HL-60 (cell line): ENCODE data around the gene RBM4.
"Not testable (repeated sequence)": the region's sequence is repeated elsewhere in the genome, so short reads cannot be mapped to it uniquely, and the experiment has no call there.

Source experiments
- DNase-seq, 2 experiments: peaks; one replicate each; pipeline ENCODE4 v3.0.0-alpha.2; 2010 to 2020; ENCODE audit warnings: low read depth in 1 of 2, low spot score in 1 of 2
- H3K27ac ChIP-seq: fragments of 250-450 bp; sonication (Bioruptor Pico); replicated peaks from 2 replicates; pipeline ENCODE4 v1.5.1; 2020; ENCODE audit warnings: mild to moderate bottlenecking, moderate library complexity
- H3K27me3 ChIP-seq: fragments of 250-450 bp; sonication (Bioruptor Pico); 2 replicates; pipeline ENCODE4 v1.5.1; 2021; ENCODE audit warnings: mild to moderate bottlenecking, moderate library complexity; ENCODE audit not compliant: insufficient read depth, poor library complexity, severe bottlenecking
- H3K4me3 ChIP-seq: replicated peaks from 2 replicates; pipeline ENCODE4 v1.5.1; 2011; ENCODE audit warnings: mild to moderate bottlenecking, control low read depth, low read length; ENCODE audit not compliant: insufficient read depth
- GABPA ChIP-seq: IDR thresholded peaks from 2 replicates; pipeline ENCODE4 v1.6.1; 2012; ENCODE audit warnings: low read depth
- POLR2AphosphoS5 ChIP-seq: IDR thresholded peaks from 2 replicates; pipeline ENCODE4 v1.6.1; 2012; ENCODE audit warnings: low read depth
- SPI1 ChIP-seq: IDR thresholded peaks from 2 replicates; pipeline ENCODE4 v1.6.1; 2012; ENCODE audit warnings: low read depth, mild to moderate bottlenecking, borderline replicate concordance
- long read RNA-seq: library from polyadenylated mRNA; unstranded; transcript quantifications from one replicate; pipeline ENCODE4 v2.0.0, GENCODE V29; 2020
- TF ChIP-seq, protein P1 (sequence below): IDR thresholded peaks from one replicate; pipeline ENCODE4 v1.5.1; 2011; ENCODE audit warnings: low read length, control low read depth, inconsistent platforms; ENCODE audit not compliant: insufficient read depth
- TF ChIP-seq, protein P2 (sequence below): IDR thresholded peaks from 2 replicates; pipeline ENCODE4 v1.6.1; 2012; ENCODE audit warnings: low read depth; ENCODE audit not compliant: insufficient replicate concordance

The RBM4 gene, protein sequence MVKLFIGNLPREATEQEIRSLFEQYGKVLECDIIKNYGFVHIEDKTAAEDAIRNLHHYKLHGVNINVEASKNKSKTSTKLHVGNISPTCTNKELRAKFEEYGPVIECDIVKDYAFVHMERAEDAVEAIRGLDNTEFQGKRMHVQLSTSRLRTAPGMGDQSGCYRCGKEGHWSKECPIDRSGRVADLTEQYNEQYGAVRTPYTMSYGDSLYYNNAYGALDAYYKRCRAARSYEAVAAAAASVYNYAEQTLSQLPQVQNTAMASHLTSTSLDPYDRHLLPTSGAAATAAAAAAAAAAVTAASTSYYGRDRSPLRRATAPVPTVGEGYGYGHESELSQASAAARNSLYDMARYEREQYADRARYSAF
- long read RNA-seq, transcript RBM4-201 (4 exons, 1,694 nt), result major isoform, 127 of 229 reads
- long read RNA-seq, transcript RBM4-202 (3 exons, 3,029 nt), result minor isoform, 11 of 229 reads
- long read RNA-seq, transcript RBM4-204 (4 exons, 1,763 nt), result minor isoform, 38 of 229 reads
- long read RNA-seq, transcript RBM4-206 (2 exons, 1,548 nt), result minor isoform, 17 of 229 reads
- long read RNA-seq, partial matches to known transcripts, result 1 of 229 reads
- long read RNA-seq, other reads (novel, unspliced or antisense), result 19 of 229 reads

DNA sequence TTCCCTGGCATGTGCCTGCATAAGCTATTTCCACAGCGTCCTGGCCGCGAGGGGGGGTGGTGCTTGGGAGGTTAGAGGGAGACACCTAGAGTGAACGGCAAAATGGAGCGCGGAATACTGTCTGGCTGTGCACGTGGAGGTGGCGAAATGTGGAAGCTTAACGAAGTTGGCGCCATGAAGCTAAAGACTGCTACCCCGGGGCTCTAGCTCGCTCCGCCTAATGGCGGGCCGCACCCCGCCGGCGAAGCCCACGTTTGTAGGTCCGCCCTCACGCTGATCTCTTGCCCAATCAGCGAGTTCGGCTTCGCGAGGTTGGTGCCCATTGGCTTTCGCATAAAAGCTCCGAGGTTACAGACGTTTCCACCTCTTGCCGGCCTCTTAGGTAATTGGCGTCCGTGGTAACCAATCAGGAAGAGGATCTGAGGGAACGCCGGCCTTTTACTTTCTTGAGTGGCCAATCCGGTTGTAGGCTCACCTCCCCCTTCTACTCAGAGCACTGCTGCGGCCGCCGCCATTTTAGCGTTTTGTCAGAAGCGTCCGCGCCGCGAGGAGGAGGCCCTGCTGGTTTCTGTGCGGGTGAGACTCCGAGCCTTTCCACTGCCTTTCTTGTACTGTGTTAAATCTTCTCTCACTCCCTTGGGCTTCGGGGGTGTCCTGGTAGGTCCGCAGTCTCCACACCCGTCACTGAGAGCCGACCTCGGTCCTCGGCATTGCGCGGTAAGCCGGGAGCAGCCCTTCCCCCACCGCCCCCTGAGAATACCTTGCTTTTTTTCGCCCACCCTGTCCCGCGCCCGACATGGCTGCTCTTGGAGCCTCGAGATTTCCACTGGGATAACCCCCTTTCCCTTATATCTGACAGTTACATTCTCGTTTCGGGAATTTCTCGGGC lies at the start of gene RBM4:
Gene RBM4 (plus strand): TSS at position 527 of the 889 bp plus-strand sequence. CDS start 1,009 bp downstream, outside the sequence.
- H3K4me3 ChIP-seq, result peak within 1 kb of the TSS; percentile 85
- H3K27me3 ChIP-seq, result no peaks in the 10 kb centered on the region
- TF ChIP-seq GABPA (0 out of 2 replicates have a peak, but pooled peaks have one; percentile 36), POLR2AphosphoS5 (peak; percentile 89), SPI1 (peak; percentile 11; the same call in 1 of the 2 replicates)
- TF ChIP-seq, protein P1, sequence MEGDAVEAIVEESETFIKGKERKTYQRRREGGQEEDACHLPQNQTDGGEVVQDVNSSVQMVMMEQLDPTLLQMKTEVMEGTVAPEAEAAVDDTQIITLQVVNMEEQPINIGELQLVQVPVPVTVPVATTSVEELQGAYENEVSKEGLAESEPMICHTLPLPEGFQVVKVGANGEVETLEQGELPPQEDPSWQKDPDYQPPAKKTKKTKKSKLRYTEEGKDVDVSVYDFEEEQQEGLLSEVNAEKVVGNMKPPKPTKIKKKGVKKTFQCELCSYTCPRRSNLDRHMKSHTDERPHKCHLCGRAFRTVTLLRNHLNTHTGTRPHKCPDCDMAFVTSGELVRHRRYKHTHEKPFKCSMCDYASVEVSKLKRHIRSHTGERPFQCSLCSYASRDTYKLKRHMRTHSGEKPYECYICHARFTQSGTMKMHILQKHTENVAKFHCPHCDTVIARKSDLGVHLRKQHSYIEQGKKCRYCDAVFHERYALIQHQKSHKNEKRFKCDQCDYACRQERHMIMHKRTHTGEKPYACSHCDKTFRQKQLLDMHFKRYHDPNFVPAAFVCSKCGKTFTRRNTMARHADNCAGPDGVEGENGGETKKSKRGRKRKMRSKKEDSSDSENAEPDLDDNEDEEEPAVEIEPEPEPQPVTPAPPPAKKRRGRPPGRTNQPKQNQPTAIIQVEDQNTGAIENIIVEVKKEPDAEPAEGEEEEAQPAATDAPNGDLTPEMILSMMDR, result no peak
- TF ChIP-seq, protein P2, sequence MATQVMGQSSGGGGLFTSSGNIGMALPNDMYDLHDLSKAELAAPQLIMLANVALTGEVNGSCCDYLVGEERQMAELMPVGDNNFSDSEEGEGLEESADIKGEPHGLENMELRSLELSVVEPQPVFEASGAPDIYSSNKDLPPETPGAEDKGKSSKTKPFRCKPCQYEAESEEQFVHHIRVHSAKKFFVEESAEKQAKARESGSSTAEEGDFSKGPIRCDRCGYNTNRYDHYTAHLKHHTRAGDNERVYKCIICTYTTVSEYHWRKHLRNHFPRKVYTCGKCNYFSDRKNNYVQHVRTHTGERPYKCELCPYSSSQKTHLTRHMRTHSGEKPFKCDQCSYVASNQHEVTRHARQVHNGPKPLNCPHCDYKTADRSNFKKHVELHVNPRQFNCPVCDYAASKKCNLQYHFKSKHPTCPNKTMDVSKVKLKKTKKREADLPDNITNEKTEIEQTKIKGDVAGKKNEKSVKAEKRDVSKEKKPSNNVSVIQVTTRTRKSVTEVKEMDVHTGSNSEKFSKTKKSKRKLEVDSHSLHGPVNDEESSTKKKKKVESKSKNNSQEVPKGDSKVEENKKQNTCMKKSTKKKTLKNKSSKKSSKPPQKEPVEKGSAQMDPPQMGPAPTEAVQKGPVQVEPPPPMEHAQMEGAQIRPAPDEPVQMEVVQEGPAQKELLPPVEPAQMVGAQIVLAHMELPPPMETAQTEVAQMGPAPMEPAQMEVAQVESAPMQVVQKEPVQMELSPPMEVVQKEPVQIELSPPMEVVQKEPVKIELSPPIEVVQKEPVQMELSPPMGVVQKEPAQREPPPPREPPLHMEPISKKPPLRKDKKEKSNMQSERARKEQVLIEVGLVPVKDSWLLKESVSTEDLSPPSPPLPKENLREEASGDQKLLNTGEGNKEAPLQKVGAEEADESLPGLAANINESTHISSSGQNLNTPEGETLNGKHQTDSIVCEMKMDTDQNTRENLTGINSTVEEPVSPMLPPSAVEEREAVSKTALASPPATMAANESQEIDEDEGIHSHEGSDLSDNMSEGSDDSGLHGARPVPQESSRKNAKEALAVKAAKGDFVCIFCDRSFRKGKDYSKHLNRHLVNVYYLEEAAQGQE, result no peak
- H3K27ac ChIP-seq, result peak within 1 kb of the TSS; percentile 86
- DNase-seq, result peak; percentile 99 to 100

DNA sequence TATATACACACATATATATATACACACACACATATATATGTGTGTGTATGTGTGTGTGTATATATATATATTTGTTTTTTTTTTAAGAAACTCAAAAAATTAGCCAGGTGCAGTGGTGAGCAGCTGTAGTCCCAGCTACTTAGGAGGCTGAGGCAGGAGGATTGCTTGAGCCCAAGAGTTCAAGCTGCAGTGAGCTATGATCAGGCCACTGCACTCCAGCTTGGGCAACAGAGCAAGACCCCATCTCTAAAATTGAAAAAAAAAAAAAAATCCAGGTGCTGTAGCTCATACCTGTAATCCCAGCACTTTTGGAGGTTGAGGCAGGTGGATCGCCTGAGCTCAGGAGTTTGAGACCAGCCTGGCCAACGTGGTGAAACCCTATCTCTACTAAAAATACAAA lies 49.2 kb upstream of the RBM4 start:
- not testable (repeated sequence) for DNase-seq, H3K27ac ChIP-seq, H3K4me3 ChIP-seq, H3K27me3 ChIP-seq

DNA sequence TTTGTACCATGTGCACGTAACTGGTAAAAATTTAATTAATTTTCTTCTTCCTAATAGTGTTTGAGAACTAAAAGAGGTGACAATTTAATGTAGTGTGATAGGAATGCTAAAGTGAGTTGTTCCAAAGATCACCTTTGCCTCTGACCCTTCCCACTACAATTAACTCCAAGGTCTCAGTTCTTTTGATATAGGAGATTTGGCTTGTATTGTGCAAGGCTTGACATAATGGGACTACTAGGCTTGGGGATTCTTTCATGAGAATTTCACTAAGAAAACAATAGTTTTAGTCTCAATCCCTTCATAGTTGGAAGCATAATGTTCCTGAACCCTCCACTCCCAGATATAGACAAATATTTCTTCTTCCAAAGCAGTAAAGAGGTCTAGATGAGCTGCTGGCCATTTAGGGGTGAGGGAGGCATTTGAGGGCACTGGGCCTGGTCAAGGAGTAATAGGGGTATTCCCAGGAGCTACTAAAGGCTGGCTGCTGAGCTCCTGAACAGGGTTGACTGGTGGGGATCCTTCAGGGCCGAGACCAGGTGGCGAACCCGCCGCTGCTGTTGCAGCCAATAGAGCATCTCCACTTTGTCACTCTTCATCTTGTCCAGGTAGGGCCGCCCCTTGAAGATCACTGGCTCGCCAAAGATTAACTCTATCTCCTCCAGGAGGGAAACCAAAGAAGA lies 48.4 kb upstream of the RBM4 start:
- no peak overlapping the region for H3K27ac ChIP-seq
- TF ChIP-seq POLR2AphosphoS5, result no peak
- TF ChIP-seq, protein P1, result no peak
- TF ChIP-seq SPI1, result no peak
- no peak for TF ChIP-seq GABPA
- TF ChIP-seq, protein P2, result no peak
- no peaks in the 10 kb centered on the region for H3K27me3 ChIP-seq
- no peak overlapping the region for H3K4me3 ChIP-seq
- no peak for DNase-seq
